ENCODE data around the gene ILK.

Gene ILK

DNA sequence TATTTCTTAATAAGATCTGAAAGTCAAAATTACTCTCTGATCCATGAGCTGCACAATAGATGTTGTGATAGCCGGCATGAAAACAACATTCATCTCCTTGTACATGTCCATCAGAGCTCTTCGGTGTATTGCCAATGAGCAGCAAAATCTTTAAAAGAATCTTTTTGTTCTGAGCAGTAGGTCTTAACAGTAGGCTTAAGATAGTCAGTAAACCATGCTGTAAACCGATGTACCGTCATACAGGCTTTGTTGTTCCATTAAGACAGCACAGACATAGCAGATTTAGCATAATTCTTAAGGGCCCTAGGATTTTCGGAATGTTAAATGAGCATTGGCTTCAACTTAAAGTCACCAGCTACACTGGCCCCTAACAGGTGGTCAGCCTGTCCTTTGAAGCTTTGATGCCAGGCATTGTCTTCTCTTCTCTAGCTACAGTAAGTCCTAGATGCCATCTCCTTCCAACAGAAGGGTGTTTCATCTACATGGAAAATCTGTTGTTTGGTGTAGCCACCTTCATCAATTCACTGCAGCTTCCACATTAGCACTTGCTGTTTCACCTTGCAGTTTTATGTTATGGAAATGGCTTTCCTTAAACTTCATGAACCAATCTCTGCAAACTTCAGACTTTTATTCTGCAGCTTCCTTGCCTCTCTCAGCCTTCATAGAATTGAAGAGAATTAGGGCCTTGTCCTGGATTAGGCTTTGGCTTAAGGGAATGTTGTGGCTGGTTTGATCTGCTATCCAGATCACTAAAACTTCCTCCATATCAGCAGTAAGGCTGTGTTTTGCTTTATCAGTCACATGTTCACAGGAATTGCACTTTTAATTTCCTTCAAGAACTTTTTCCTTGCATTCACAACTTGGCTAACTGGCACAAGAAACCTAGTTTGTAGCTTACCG is 28.5 kb upstream of the ILK start:
- no peak for DNase-seq (ENCODE audit: low read depth)

- no peak for DNase-seq (ENCODE audit: low read depth)
Measured at GRCh38 chr11:6576471-6577373, 26.9 kb upstream of the ILK start.

GRCh38 chr11:6578134-6578533 is 25.4 kb upstream of the ILK start:
- no peak for DNase-seq (ENCODE audit: low read depth)

DNA sequence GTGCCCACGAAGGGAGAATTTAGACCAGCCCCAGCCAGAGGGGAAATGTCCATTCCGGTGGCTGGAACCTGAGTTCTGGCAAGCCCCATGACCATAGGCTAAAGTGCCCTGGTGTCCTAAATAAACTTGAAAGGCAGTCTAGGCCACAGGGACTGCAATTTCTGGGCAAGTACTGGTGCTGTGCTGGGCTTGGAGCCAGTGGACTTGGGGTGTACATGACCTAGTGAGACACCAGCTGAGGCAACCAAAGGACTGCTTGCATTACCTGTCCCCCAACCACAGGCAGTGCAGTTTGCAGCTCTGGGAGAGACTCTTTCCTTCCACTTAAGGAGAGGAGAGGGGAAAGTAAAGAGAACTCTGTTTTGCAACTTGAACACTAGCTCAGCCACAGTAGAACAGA is 23.9 kb upstream of the ILK start:
- DNase-seq (ENCODE audit: low read depth) = no peak

GRCh38 chr11:6583584-6583983 is 20.0 kb upstream of the ILK start:
- DNase-seq (ENCODE audit: low read depth) = no peak

GRCh38 chr11:6584528-6584927 is 19.0 kb upstream of the ILK start:
- DNase-seq (ENCODE audit: low read depth) = no peak

DNA sequence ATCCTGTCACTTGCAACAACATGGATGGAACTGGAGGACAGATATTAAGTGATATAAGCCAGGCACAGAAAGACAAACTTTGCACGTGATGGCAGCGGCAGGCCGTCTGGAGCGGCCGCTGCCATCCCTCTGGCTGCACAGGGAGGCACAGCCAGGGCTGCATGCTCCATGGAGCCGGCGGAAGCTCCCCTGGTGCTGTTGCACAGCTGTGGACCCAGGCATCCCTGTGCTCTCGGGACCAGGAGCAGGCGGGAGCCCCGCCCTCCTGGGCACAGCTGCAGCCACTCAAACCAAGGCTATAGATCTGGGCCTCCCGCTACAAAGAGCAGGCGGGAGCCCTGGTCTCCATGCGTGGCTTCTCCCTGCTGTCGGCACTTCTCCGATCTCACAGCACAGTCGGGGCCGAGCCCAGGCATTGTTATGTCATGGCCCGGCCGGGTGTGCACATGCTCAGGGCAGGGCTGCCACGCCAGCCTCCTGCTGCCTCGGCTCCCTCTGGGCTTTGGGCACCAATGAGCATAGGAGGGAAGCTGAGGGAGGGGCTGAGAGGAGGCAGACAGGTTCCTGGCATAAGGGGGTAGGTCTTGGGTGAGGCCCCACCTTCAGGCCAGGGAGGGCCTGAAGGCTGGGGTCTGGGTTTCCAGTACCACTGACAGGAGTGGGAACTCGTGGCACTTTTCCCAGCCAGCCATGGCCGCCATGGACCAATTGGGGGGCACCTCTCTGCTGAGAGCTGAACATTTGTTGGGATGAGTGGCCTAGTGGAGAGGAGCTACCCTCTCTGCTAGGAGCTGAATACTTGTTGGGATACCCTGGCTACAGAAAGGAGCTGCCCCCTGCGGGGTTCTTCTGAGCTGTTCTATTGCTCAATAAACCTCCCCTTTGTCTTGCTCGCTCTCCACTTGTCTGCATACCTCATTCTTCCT is 16.9 kb upstream of the ILK start:
- no peak for DNase-seq (ENCODE audit: low read depth)

- DNase-seq (ENCODE audit: low read depth) = no peak
Measured at GRCh38 chr11:6587360-6587953, 16.1 kb upstream of the ILK start.

DNA sequence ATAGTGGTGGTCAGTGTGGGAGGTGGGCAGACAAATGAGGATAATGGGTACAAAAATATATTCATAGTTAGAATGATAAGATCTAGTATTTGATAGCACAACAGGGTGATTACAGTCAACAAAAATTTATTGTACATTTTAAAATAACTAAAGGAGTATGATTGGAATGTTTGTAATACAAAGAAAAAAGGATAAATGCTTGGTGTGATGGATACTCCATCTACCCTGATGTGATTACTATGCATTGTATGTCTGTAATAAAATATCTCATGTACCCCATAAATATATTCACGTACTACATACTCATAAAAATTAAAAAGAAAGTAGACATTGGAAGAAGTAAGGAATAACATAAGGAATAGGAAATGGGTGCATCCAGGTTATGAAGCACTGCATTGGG is 15.6 kb upstream of the ILK start:
- DNase-seq (ENCODE audit: low read depth) = no peak

DNA sequence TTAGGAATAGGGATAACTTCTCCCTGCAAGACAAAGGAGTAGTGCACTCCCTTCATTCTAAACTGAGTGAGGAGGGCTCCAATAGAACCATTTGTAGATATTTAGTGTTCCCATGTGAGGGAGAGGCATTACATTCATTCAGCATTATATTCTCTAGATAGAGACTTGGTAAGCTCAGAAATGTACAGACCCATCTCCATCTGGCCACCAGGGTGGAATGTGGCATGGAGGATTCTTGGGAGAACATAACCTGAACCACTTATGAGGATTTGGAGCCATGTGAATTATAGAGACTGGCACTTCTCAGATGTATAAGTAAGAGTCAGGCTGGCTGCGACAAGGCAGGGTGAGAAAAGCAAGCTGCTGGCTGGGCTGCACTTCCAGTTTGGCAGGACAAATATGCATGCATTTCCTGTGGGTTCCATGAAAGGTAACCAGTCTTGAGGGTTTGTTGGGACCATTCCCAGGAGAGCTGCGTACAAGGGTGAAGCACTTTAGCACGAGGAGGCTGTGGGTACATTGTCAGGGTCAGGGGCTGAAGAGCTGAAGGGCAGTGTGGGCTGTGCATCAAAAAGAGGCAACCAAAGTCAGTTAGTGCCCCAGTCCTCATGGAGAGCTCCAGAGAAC is 9.3 kb upstream of the ILK start:
- no peak for DNase-seq (ENCODE audit: low read depth)

DNA sequence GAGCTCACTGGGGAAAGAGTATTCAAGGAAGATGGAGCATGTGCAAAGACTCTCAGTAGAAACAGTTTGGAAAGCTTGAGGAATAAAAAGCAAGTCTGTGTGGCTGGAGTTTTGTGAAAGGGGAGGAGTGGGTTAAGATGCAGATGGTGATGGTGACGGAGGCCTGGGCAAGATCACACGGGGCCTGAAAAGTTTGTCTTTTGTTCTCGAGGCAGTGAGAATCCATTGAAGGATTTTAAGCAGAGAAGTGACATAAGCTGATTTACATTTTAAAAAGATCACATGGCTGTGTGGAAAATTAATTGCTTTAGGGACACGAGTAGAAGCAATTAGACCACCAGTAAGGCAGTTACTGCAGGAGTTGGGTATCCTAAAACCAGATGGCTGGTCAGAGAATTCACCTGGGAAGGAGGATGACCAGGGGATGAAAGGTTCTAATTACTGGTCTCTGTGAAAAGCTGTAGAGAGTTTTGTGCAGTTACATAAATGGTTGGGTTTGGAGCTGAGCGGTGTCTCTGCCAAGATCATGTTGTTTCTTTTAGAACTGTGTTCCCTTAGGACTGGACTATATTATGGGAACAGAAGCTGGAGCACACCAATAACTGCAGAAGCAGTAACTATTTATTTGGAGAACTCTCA is 7.2 kb upstream of the ILK start:
- no peak for DNase-seq (ENCODE audit: low read depth)

DNA sequence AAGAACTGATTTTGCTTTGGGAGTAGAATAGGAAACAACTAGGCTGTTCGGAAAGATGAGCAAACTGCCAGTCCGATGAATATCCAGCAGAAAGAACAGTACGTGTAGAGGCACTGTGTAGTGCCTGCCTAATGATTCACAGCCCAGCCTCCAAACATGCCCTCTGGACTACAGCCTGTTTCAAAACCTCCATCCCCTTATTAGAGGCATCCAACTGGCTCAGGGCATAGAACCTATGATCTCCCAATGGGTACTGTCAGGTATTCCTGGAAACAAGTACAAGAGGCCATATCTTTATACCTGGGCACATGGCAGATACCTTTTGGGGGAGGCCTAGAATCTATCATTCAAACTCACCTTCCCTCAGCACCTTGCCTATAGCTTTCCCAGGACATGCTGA is 5.0 kb upstream of the ILK start:
- no peak for DNase-seq (ENCODE audit: low read depth)

DNA sequence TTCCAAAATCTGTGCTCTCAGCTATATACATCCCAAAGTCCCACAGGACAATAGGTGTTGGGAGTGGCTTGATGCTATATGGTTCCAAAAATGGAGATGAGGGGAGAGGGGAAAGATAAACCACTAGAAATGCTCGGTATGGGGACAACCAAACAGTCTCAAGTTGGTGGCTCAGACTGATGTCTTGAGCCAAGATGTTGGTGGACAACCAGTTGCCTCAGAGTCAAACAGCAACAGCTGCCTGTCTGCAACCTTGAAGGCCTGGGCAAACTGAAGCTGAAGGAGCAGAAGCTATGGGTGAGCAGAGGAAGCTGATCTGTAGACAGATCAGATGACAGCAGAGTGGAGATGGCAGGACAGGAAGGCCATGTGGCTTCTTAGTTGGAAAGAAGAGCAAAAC is 4.1 kb upstream of the ILK start:
- DNase-seq (ENCODE audit: low read depth) = no peak

DNA sequence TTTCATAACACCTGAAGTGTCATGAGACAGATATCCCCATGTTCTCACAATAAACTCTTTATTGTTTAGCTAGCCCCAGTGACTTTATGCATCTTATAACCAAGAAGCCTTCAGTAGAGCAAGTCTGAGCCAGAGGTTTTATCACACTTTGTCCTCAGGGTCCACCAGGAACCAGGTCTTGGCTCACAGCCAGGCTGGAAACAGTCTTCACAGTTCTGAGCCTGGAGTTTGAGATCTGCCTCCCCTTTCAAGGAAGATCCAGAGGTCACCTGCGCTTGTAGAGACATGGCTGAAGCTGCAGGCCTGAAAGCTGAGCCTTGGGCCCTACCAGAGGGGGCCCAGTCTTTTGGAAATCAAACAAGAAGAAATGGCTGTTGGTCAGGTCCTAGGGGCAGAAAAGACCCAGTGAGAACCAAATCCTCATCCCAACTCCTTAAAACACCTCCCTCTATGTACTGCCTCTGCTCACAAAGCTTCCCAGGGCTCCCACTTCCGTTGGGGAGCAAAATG is 3.6 kb upstream of the ILK start:
- no peak for DNase-seq (ENCODE audit: low read depth)

DNA sequence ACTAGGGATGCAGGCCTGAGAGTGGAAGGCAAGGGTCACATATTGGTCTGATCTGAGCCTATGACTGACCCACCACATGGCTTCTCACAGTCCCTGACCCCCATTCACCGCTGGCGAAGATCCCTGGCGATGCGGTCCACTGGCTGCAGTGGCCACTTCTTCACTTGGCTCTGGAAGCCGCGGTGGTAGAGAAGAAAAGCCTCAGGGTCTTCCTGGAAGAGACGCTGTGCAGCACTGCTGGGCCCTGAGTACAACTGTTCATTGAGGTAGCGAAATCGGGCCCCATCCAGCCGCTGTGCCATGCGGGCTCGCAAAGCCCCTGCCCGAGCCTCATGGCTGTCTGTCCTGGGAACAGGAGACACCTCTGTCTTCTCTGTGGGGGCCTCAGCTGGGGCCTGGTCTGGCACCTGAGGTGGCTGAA is 2.5 kb upstream of the ILK start:
- DNase-seq (ENCODE audit: low read depth) = no peak

GRCh38 chr11:6602096-6602940 is 1.3 kb upstream of the ILK start:
- no peak for DNase-seq (ENCODE audit: low read depth)

GRCh38 chr11:6604081-6604626 is 580 bp downstream of the ILK start:
- no peak for DNase-seq (ENCODE audit: low read depth)

- DNase-seq (ENCODE audit: low read depth) = no peak
Measured at GRCh38 chr11:6604790-6605189, 1.2 kb downstream of the ILK start.
